OCI-LY3 (cell line): ENCODE measurements around the gene PCED1B.

ENCODE experiments used
- CTCF ChIP-seq: fragments of 200-600, 300-600 bp; sonication (generic); IDR thresholded peaks from 2 replicates; pipeline ENCODE4 v1.5.1; 2014; ENCODE audit warnings: antibody characterized with exemption, low read length, low read depth
- EZH2phosphoT487 ChIP-seq: fragments of 200-600 bp; shearing (Covaris generic); IDR thresholded peaks from 2 replicates; pipeline ENCODE4 v1.6.1; 2018; ENCODE audit warnings: antibody characterized with exemption, mixed run types, low read depth

- TF ChIP-seq CTCF (no peak), EZH2phosphoT487 (no peak)
Measured at GRCh38 chr12:47207829-47208248, 128.4 kb downstream of the PCED1B start.
